ENCODE measurements around the gene CLDN10. TPM values are rescaled to one million over a fixed set of nuclear protein-coding genes. Genes with fewer than 3 reads are reported as not detected.

The CLDN10 gene
- total RNA-seq, 1 donor from 2014 or later, result not detected

DNA sequence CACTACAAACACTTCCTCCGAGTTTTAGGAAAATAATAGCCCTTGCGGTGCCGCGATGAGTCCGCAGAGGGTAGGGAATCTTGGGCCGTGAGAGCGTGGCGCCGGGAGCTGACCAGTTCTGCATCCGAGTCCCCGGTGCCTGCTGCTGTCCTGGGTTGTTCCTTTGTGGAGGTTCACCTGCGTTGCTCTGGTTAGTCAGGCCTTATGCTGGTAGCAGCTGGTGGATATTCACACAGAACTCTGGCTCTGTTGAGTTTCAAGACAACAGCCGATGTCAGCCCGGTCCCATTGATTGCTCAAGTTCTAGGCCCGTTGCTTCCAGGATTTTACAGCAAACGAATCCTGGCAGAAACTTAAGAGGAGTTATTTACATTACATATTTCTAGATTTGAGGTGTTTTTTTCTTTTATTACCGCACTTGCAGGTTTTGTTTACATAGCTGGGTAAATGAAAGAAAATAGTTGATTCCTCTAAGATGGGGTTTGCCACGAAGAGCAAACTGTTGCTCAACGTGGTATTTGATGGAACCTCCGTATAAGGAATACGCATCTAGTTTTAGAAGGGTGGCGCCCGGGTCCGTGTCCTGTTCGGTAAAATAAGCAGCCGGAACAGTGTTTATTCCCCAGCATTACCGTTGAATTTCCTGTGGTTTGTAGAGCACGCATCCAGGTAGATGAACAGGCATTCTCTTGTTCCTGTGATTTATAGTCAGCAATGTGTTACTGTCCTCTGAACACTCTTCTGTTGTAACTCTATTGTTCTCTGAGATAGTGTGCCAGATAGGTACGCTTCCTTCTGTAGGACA is 1.3 kb downstream of the CLDN10 start:
- Histone ChIP-seq H3K27ac (no peak overlapping the region), H3K4me3 (no peak overlapping the region), H3K9me3 (no peaks in the 10 kb centered on the region), H3K27me3 (peaks cover 8% of the 10 kb centered on the region), H3K4me1 (no peaks in the 10 kb centered on the region), H3K36me3 (no peaks in the 10 kb centered on the region)
- intact Hi-C loops (cut with DNase I), result no loop called here
- TF ChIP-seq POLR2AphosphoS5 (IDR thresholded peaks at IDR 0.05; ENCODE audit: insufficient read depth in 1 of 2, low read depth in 1 of 2), result no peak
- TF ChIP-seq POLR2A (IDR thresholded peaks at IDR 0.05), result no peak
- no peak for DNase-seq (ENCODE audit: extremely low spot score in 2 of 2)

GRCh38 chr13:95557013-95557412 is 4.5 kb downstream of the CLDN10 start:
- Histone ChIP-seq H3K4me1 (no peaks in the 10 kb centered on the region), H3K36me3 (no peaks in the 10 kb centered on the region), H3K27ac (no peak overlapping the region), H3K9me3 (no peaks in the 10 kb centered on the region), H3K4me3 (no peak overlapping the region), H3K27me3 (peaks cover 8% of the 10 kb centered on the region)
- DNase-seq (ENCODE audit: extremely low spot score in 2 of 2), result no peak
- intact Hi-C loops (cut with DNase I), result no loop called here
- TF ChIP-seq POLR2A (IDR thresholded peaks at IDR 0.05) (no peak), POLR2AphosphoS5 (IDR thresholded peaks at IDR 0.05; ENCODE audit: insufficient read depth in 1 of 2, low read depth in 1 of 2) (no peak)
- TF ChIP-seq, protein P1, sequence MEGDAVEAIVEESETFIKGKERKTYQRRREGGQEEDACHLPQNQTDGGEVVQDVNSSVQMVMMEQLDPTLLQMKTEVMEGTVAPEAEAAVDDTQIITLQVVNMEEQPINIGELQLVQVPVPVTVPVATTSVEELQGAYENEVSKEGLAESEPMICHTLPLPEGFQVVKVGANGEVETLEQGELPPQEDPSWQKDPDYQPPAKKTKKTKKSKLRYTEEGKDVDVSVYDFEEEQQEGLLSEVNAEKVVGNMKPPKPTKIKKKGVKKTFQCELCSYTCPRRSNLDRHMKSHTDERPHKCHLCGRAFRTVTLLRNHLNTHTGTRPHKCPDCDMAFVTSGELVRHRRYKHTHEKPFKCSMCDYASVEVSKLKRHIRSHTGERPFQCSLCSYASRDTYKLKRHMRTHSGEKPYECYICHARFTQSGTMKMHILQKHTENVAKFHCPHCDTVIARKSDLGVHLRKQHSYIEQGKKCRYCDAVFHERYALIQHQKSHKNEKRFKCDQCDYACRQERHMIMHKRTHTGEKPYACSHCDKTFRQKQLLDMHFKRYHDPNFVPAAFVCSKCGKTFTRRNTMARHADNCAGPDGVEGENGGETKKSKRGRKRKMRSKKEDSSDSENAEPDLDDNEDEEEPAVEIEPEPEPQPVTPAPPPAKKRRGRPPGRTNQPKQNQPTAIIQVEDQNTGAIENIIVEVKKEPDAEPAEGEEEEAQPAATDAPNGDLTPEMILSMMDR (IDR thresholded peaks at IDR 0.05), result no peak

GRCh38 chr13:95559100-95559499 is 6.6 kb downstream of the CLDN10 start:
- DNase-seq (ENCODE audit: extremely low spot score in 2 of 2), result no peak
- H3K27ac ChIP-seq, result no peak overlapping the region
- TF ChIP-seq POLR2A (IDR thresholded peaks at IDR 0.05) (no peak), POLR2AphosphoS5 (IDR thresholded peaks at IDR 0.05; ENCODE audit: insufficient read depth in 1 of 2, low read depth in 1 of 2) (no peak)
- TF ChIP-seq, protein P1 (IDR thresholded peaks at IDR 0.05), result no peak
- no peak overlapping the region for H3K4me3 ChIP-seq
- H3K36me3 ChIP-seq, result no peaks in the 10 kb centered on the region
- intact Hi-C loops (cut with DNase I), result no loop called here
- H3K4me1 ChIP-seq, result no peaks in the 10 kb centered on the region
- H3K27me3 ChIP-seq, result no peaks in the 10 kb centered on the region
- H3K9me3 ChIP-seq, result no peaks in the 10 kb centered on the region

GRCh38 chr13:95560387-95560786 is 7.9 kb downstream of the CLDN10 start:
- intact Hi-C loops (cut with DNase I), result no loop called here
- Histone ChIP-seq H3K4me1 (no peaks in the 10 kb centered on the region), H3K27ac (no peak overlapping the region), H3K27me3 (no peaks in the 10 kb centered on the region), H3K9me3 (no peaks in the 10 kb centered on the region), H3K4me3 (no peak overlapping the region), H3K36me3 (no peaks in the 10 kb centered on the region)
- no peak for DNase-seq (ENCODE audit: extremely low spot score in 2 of 2)
- no peak for TF ChIP-seq POLR2AphosphoS5 (IDR thresholded peaks at IDR 0.05; ENCODE audit: insufficient read depth in 1 of 2, low read depth in 1 of 2)
- TF ChIP-seq, protein P1 (IDR thresholded peaks at IDR 0.05), result no peak
- TF ChIP-seq POLR2A (IDR thresholded peaks at IDR 0.05), result no peak

DNA sequence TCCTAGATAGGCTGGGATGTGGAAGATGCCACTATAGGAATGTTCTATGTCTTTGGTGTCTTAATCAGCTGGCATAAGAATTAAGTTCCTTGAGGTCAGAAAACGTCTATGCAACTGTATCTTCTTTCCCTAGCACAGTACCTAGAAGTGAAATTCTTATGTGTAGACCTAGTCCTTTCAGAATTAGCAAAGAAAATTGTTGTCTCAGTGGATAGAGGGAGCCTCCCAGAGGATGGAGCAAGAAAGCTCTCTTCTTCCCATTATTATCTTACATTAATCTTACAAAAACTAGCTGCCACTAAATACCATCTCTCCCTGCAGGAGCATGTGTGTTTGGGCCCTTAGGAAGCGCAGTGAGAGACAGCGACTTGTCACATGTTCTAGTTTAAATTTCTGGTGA is 11.6 kb downstream of the CLDN10 start:
- intact Hi-C loops (cut with DNase I), result no loop called here
- no peaks in the 10 kb centered on the region for H3K4me1 ChIP-seq
- no peak overlapping the region for H3K4me3 ChIP-seq
- no peaks in the 10 kb centered on the region for H3K9me3 ChIP-seq
- no peak overlapping the region for H3K27ac ChIP-seq
- no peaks in the 10 kb centered on the region for H3K27me3 ChIP-seq
- TF ChIP-seq, protein P1 (IDR thresholded peaks at IDR 0.05), result no peak
- TF ChIP-seq POLR2A (IDR thresholded peaks at IDR 0.05) (no peak), POLR2AphosphoS5 (IDR thresholded peaks at IDR 0.05; ENCODE audit: insufficient read depth in 1 of 2, low read depth in 1 of 2) (no peak)
- H3K36me3 ChIP-seq, result no peaks in the 10 kb centered on the region
- no peak for DNase-seq (ENCODE audit: extremely low spot score in 2 of 2)

All from vagina (tissue), 2 donors.